ENCODE measurements around the gene ZSCAN23.
"Not testable (repeated sequence)": the region's sequence is repeated elsewhere in the genome, so short reads cannot be mapped to it uniquely, and the experiment has no call there.

Gene ZSCAN23

GRCh38 chr6:28443112-28443773 is at the start of gene ZSCAN23:
Gene ZSCAN23, minus strand, starts transcription at chr6:28443491. Its CDS starts 7,225 bp downstream, at chr6:28436266.
- DNase-seq = peak; percentile 81

GRCh38 chr6:28491984-28492317 is 48.7 kb upstream of the ZSCAN23 start:
- no peak for DNase-seq

- DNase-seq = no peak
Observed at GRCh38 chr6:28490205-28490890, 47.1 kb upstream of the ZSCAN23 start.

GRCh38 chr6:28489366-28490204 is 46.3 kb upstream of the ZSCAN23 start:
- no peak for DNase-seq

- DNase-seq = no peak
Observed at GRCh38 chr6:28488916-28489365, 45.6 kb upstream of the ZSCAN23 start.

- DNase-seq = no peak
Observed at GRCh38 chr6:28486988-28487742, 43.9 kb upstream of the ZSCAN23 start.

GRCh38 chr6:28486533-28486932 is 43.2 kb upstream of the ZSCAN23 start:
- no peak for DNase-seq

- no peak for DNase-seq
Observed at GRCh38 chr6:28485482-28485881, 42.2 kb upstream of the ZSCAN23 start.

GRCh38 chr6:28480253-28480932 is 37.1 kb upstream of the ZSCAN23 start:
- DNase-seq = no peak

- DNase-seq = no peak
Observed at GRCh38 chr6:28478518-28478917, 35.2 kb upstream of the ZSCAN23 start.

GRCh38 chr6:28474441-28475219 is 31.3 kb upstream of the ZSCAN23 start:
- DNase-seq = no peak

GRCh38 chr6:28469153-28469745 is 26.0 kb upstream of the ZSCAN23 start:
- DNase-seq = not testable (repeated sequence)

GRCh38 chr6:28468056-28468455 is 24.8 kb upstream of the ZSCAN23 start:
- DNase-seq = no peak

- DNase-seq = no peak
Observed at GRCh38 chr6:28462401-28462800, 19.1 kb upstream of the ZSCAN23 start.

- no peak for DNase-seq
Observed at GRCh38 chr6:28458568-28458967, 15.3 kb upstream of the ZSCAN23 start.

GRCh38 chr6:28449056-28449455 is 5.8 kb upstream of the ZSCAN23 start:
- no peak for DNase-seq

- not testable (repeated sequence) for DNase-seq
Observed at GRCh38 chr6:28447512-28447906, 4.2 kb upstream of the ZSCAN23 start.

GRCh38 chr6:28446818-28447511 is 3.7 kb upstream of the ZSCAN23 start:
- DNase-seq = no peak

- not testable (repeated sequence) for DNase-seq
Observed at GRCh38 chr6:28444759-28445158, 1.5 kb upstream of the ZSCAN23 start.

- DNase-seq = no peak
Observed at GRCh38 chr6:28442586-28442985, 705 bp downstream of the ZSCAN23 start.

Data from NCI-H1092 treated with DMSO at 0.1 percent for 48 hours (cell line).